ENCODE results near the gene GRAMD1B. TPM values are rescaled to one million over a fixed set of nuclear protein-coding genes. Genes with fewer than 3 reads are reported as not detected.

GRAMD1B gene
- total RNA-seq = 10 to 100 TPM in 9 of 10 donors, 1 to 10 TPM in 1; 8.4 to 41.0 (median 23.3) TPM
- 10 to 100 TPM in 1 of 2 donors, 1 to 10 TPM in 1; 7.3 to 16.1 TPM for polyA plus RNA-seq
- long read RNA-seq, donor 1, partial matches to known transcripts = 4 of 13 reads
- long read RNA-seq, donor 1, other reads (novel, unspliced or antisense) = 5 of 13 reads
- long read RNA-seq, donor 2, partial matches to known transcripts = 8 of 21 reads
- long read RNA-seq, donor 2, other reads (novel, unspliced or antisense) = 13 of 21 reads
- long read RNA-seq, donor 3, partial matches to known transcripts = 2 of 17 reads
- long read RNA-seq, donor 3, other reads (novel, unspliced or antisense) = 15 of 17 reads

- Histone ChIP-seq H3K36me3 (no peaks in the 10 kb centered on the region), H3K27me3 (peaks cover 0 to 24% (median 6%) of the 10 kb centered on the region in 7 donors), H3K4me3 (peak within 1 kb of the TSS; percentile 44 to 86 (median 68)), H3K27ac (peak within 1 kb of the TSS; percentile 40 to 94 (median 72)), H3K4me1 (peaks cover 0 to 37% (median 13%) of the 10 kb centered on the region in 9 donors), H3K9me3 (no peaks in the 10 kb centered on the region)
- TF ChIP-seq CTCF (IDR thresholded peaks at IDR 0.05) = peak in 1 of 9 donors; percentile 29
- 0 to 1% methylated on average over 57 of the region's 57 CpGs for WGBS, 2 donors
- intact Hi-C loops (cut with DNase I) = no loop called here
- ATAC-seq (peak; percentile 57 to 76 (median 66)), DNase-seq (peak; percentile 53 to 62)
Observed at GRCh38 chr11:123429913-123430720, at the start of gene GRAMD1B. GRAMD1B (plus strand) TSS chr11:123430269; CDS start chr11:123430793, 524 bp downstream.

GRCh38 chr11:123381149-123381548, 48.9 kb upstream of the GRAMD1B start:
- intact Hi-C loops (cut with DNase I) = no loop called here
- no peaks in the 10 kb centered on the region for H3K36me3 ChIP-seq
- WGBS, 2 donors = 96 to 98% methylated on average over 5 of the region's 5 CpGs
- H3K27ac ChIP-seq = no peak overlapping the region
- ATAC-seq = no peak
- no peaks in the 10 kb centered on the region for H3K27me3 ChIP-seq
- no peak overlapping the region for H3K4me3 ChIP-seq
- DNase-seq = no peak
- peaks cover 3 to 34% (median 9%) of the 10 kb centered on the region in 9 donors for H3K4me1 ChIP-seq
- TF ChIP-seq CTCF (IDR thresholded peaks at IDR 0.05) = no peak
- no peaks in the 10 kb centered on the region for H3K9me3 ChIP-seq

- no peak for TF ChIP-seq CTCF (IDR thresholded peaks at IDR 0.05)
- Histone ChIP-seq H3K4me3 (no peak overlapping the region), H3K27me3 (no peaks in the 10 kb centered on the region), H3K36me3 (no peaks in the 10 kb centered on the region), H3K27ac (no peak overlapping the region), H3K4me1 (peaks cover 3 to 32% (median 9%) of the 10 kb centered on the region in 9 donors), H3K9me3 (no peaks in the 10 kb centered on the region)
- ATAC-seq = no peak
- intact Hi-C loops (cut with DNase I) = no loop called here
- 91 to 94% methylated on average over 4 of the region's 4 CpGs for WGBS, 2 donors
- DNase-seq = no peak
Observed at GRCh38 chr11:123381817-123382554, 48.1 kb upstream of the GRAMD1B start.

- Histone ChIP-seq H3K4me3 (no peak overlapping the region), H3K36me3 (no peaks in the 10 kb centered on the region), H3K9me3 (no peaks in the 10 kb centered on the region), H3K27ac (no peak overlapping the region), H3K27me3 (no peaks in the 10 kb centered on the region), H3K4me1 (peaks cover 3 to 32% (median 10%) of the 10 kb centered on the region in 9 donors)
- DNase-seq (no peak), ATAC-seq (no peak)
- no peak for TF ChIP-seq CTCF (IDR thresholded peaks at IDR 0.05)
- 63 to 84% methylated on average over 3 of the region's 3 CpGs for WGBS, 2 donors
- intact Hi-C loops (cut with DNase I) = no loop called here
Observed at GRCh38 chr11:123382555-123383074, 47.5 kb upstream of the GRAMD1B start.

Data from heart right ventricle (tissue), 16 donors.